ENCODE data around the gene ARHGAP25. TPM values are rescaled to one million over a fixed set of nuclear protein-coding genes. Genes with fewer than 3 reads are reported as not detected.

ARHGAP25 gene
- polyA plus RNA-seq, 1 donor (not counting 4 experiments of a cell fraction or from before 2014, with no cell fraction given): 25.3 TPM

- Histone ChIP-seq H4K20me1 (ENCODE audit: control insufficient read depth, extremely low read depth, insufficient read depth, low read length) (no peaks in the 10 kb centered on the region), H3K9ac (ENCODE audit: control insufficient read depth, extremely low read depth, insufficient read depth, low read length) (no peak overlapping the region), H3K4me1 (ENCODE audit: control insufficient read depth, extremely low read depth, insufficient read depth, low read length) (no peaks in the 10 kb centered on the region), H3K36me3 (ENCODE audit: control insufficient read depth in 2 of 2, extremely low read depth in 1 of 2, insufficient read depth in 2 of 2, low read length in 2 of 2) (no peaks in the 10 kb centered on the region), H3K27me3 (ENCODE audit: control insufficient read depth, extremely low read depth, insufficient read depth, low read length) (no peaks in the 10 kb centered on the region), H3K4me2 (ENCODE audit: control insufficient read depth, extremely low read depth, insufficient read depth, low read depth, low read length) (no peak overlapping the region), H3K79me2 (ENCODE audit: control insufficient read depth, insufficient read depth, low read length) (no peaks in the 10 kb centered on the region), H3K27ac (ENCODE audit: control insufficient read depth, insufficient read depth, low read length) (no peak overlapping the region), H3K4me3 (ENCODE audit: control insufficient read depth in 2 of 3, extremely low read depth in 1 of 3, insufficient read depth in 2 of 3, low read depth in 1 of 3, low read length in 3 of 3) (no peak overlapping the region), H3K9me1 (ENCODE audit: control insufficient read depth, extremely low read depth, insufficient read depth, low read length) (no peaks in the 10 kb centered on the region), H2AFZ (ENCODE audit: control insufficient read depth, low read length) (no peak overlapping the region), H3K9me3 (ENCODE audit: control insufficient read depth, low read depth, low read length) (no peaks in the 10 kb centered on the region)
- dilution Hi-C loops (cut with MboI; ENCODE audit: extremely low pct_ligation_motif_present, low sequenced_read_pairs): no loop called here
- FAIRE-seq (no peak), DNase-seq (ENCODE audit: low read depth, low spot score) (no peak)
- TF ChIP-seq, protein P1, sequence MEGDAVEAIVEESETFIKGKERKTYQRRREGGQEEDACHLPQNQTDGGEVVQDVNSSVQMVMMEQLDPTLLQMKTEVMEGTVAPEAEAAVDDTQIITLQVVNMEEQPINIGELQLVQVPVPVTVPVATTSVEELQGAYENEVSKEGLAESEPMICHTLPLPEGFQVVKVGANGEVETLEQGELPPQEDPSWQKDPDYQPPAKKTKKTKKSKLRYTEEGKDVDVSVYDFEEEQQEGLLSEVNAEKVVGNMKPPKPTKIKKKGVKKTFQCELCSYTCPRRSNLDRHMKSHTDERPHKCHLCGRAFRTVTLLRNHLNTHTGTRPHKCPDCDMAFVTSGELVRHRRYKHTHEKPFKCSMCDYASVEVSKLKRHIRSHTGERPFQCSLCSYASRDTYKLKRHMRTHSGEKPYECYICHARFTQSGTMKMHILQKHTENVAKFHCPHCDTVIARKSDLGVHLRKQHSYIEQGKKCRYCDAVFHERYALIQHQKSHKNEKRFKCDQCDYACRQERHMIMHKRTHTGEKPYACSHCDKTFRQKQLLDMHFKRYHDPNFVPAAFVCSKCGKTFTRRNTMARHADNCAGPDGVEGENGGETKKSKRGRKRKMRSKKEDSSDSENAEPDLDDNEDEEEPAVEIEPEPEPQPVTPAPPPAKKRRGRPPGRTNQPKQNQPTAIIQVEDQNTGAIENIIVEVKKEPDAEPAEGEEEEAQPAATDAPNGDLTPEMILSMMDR (optimal IDR thresholded peaks at IDR 0.05 in 1 of 3, IDR thresholded peaks at IDR 0.05 in 1 of 3, conservative IDR thresholded peaks at IDR 0.05 in 1 of 3; ENCODE audit: extremely low read depth in 1 of 3, insufficient read depth in 2 of 3, low read length in 3 of 3): no peak
- no peak for TF ChIP-seq EZH2 (IDR thresholded peaks at IDR 0.05; ENCODE audit: low read length)
These were observed 49.6 kb downstream of the ARHGAP25 start for GRCh38 chr2:68784188-68784587.

- no peak for TF ChIP-seq EZH2 (IDR thresholded peaks at IDR 0.05; ENCODE audit: low read length)
- TF ChIP-seq, protein P1 (optimal IDR thresholded peaks at IDR 0.05 in 1 of 3, IDR thresholded peaks at IDR 0.05 in 1 of 3, conservative IDR thresholded peaks at IDR 0.05 in 1 of 3; ENCODE audit: extremely low read depth in 1 of 3, insufficient read depth in 2 of 3, low read length in 3 of 3): no peak
- Histone ChIP-seq H3K4me2 (ENCODE audit: control insufficient read depth, extremely low read depth, insufficient read depth, low read depth, low read length) (no peak overlapping the region), H4K20me1 (ENCODE audit: control insufficient read depth, extremely low read depth, insufficient read depth, low read length) (no peaks in the 10 kb centered on the region), H3K9me3 (ENCODE audit: control insufficient read depth, low read depth, low read length) (no peaks in the 10 kb centered on the region), H3K79me2 (ENCODE audit: control insufficient read depth, insufficient read depth, low read length) (no peaks in the 10 kb centered on the region), H3K27me3 (ENCODE audit: control insufficient read depth, extremely low read depth, insufficient read depth, low read length) (no peaks in the 10 kb centered on the region), H3K9me1 (ENCODE audit: control insufficient read depth, extremely low read depth, insufficient read depth, low read length) (no peaks in the 10 kb centered on the region), H3K27ac (ENCODE audit: control insufficient read depth, insufficient read depth, low read length) (no peak overlapping the region), H3K4me3 (ENCODE audit: control insufficient read depth in 2 of 3, extremely low read depth in 1 of 3, insufficient read depth in 2 of 3, low read depth in 1 of 3, low read length in 3 of 3) (no peak overlapping the region), H2AFZ (ENCODE audit: control insufficient read depth, low read length) (no peak overlapping the region), H3K36me3 (ENCODE audit: control insufficient read depth in 2 of 2, extremely low read depth in 1 of 2, insufficient read depth in 2 of 2, low read length in 2 of 2) (no peaks in the 10 kb centered on the region), H3K9ac (ENCODE audit: control insufficient read depth, extremely low read depth, insufficient read depth, low read length) (no peak overlapping the region), H3K4me1 (ENCODE audit: control insufficient read depth, extremely low read depth, insufficient read depth, low read length) (no peaks in the 10 kb centered on the region)
- FAIRE-seq: no peak
- no peak for DNase-seq (ENCODE audit: low read depth, low spot score)
- dilution Hi-C loops (cut with MboI; ENCODE audit: extremely low pct_ligation_motif_present, low sequenced_read_pairs): no loop called here
These were observed 50.3 kb downstream of the ARHGAP25 start for GRCh38 chr2:68784915-68785314.

Measured in keratinocyte (primary cell).